Measurements from ENCODE around the gene EVX2.

GRCh38 chr2:176098366-176099158, 14.8 kb upstream of the EVX2 start:
- TF ChIP-seq, protein P1, sequence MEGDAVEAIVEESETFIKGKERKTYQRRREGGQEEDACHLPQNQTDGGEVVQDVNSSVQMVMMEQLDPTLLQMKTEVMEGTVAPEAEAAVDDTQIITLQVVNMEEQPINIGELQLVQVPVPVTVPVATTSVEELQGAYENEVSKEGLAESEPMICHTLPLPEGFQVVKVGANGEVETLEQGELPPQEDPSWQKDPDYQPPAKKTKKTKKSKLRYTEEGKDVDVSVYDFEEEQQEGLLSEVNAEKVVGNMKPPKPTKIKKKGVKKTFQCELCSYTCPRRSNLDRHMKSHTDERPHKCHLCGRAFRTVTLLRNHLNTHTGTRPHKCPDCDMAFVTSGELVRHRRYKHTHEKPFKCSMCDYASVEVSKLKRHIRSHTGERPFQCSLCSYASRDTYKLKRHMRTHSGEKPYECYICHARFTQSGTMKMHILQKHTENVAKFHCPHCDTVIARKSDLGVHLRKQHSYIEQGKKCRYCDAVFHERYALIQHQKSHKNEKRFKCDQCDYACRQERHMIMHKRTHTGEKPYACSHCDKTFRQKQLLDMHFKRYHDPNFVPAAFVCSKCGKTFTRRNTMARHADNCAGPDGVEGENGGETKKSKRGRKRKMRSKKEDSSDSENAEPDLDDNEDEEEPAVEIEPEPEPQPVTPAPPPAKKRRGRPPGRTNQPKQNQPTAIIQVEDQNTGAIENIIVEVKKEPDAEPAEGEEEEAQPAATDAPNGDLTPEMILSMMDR (IDR thresholded peaks at IDR 0.05; ENCODE audit: poor library complexity, severe bottlenecking): no peak
- TF ChIP-seq EP300 (conservative IDR thresholded peaks at IDR 0.05; ENCODE audit: poor library complexity, severe bottlenecking) (no peak), POLR2AphosphoS5 (IDR thresholded peaks at IDR 0.05) (no peak), REST (IDR thresholded peaks at IDR 0.05; ENCODE audit: borderline replicate concordance) (no peak), EZH2 (IDR thresholded peaks at IDR 0.05; ENCODE audit: borderline replicate concordance, insufficient read depth, low read length, poor library complexity, severe bottlenecking) (no peak)
